ENCODE results near the gene FAM228A. TPM values are rescaled to one million over a fixed set of nuclear protein-coding genes. Genes with fewer than 3 reads are reported as not detected.

FAM228A gene
- total and polyA plus RNA-seq, 2 experiments from 2014 or later: 0.11 to 0.35 TPM

DNA sequence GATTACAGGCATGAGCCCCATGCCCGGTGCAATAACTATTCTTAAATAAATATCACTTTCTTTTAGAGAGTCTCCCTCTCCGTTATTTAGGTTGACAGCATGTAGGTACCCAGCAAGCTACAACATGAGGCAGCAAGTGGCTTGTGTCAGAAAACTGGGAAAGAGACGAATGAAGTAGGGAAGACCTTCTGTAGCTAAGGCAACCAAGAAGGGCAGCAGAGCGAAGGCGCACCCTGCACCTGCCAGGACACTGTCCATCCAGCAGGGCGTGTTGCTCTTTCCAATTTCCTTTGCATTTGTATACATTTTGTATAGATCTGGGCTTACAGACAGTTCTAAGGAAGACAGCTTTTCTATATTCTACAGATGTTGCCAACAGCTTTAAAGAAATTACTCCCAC is 48.1 kb downstream of the FAM228A start:
- Histone ChIP-seq H3K4me3 (no peak overlapping the region), H3K27ac (ENCODE audit: low read depth) (no peak overlapping the region), H3K36me3 (ENCODE audit: insufficient read depth) (no peaks in the 10 kb centered on the region), H3K4me2 (no peak overlapping the region), H3K4me1 (ENCODE audit: insufficient read depth) (no peaks in the 10 kb centered on the region), H3K9me2 (ENCODE audit: insufficient read depth) (no peaks in the 10 kb centered on the region), H2AFZ (no peak overlapping the region), H3F3A (replicated peaks; ENCODE audit: low read depth) (no peaks in the 10 kb centered on the region), H4K20me1 (replicated peaks; ENCODE audit: insufficient read depth) (no peaks in the 10 kb centered on the region), H3K79me2 (replicated peaks; ENCODE audit: insufficient read depth) (no peaks in the 10 kb centered on the region), H3K27me3 (ENCODE audit: insufficient read depth) (no peaks in the 10 kb centered on the region)
- Mint-ChIP-seq H3K27ac (no peak overlapping the region), H3K9me3 (no peaks in the 10 kb centered on the region), H3K36me3 (ENCODE audit: low read depth) (no peaks in the 10 kb centered on the region), H3K4me3 (no peak overlapping the region), H3K27me3 (ENCODE audit: insufficient read depth, low read depth, poor library complexity) (peaks cover 4% of the 10 kb centered on the region), H3K4me1 (no peaks in the 10 kb centered on the region; the same call in 1 of the 3 replicates)
- no peak for ATAC-seq
- DNase-seq (ENCODE audit: low spot score): no peak
- TF ChIP-seq POLR2AphosphoS5 (IDR thresholded peaks at IDR 0.05; ENCODE audit: low read depth): no peak
- no peak for TF ChIP-seq EZH2 (IDR thresholded peaks at IDR 0.05; ENCODE audit: low read depth, unreplicated experiment)
- TF ChIP-seq, protein P1, sequence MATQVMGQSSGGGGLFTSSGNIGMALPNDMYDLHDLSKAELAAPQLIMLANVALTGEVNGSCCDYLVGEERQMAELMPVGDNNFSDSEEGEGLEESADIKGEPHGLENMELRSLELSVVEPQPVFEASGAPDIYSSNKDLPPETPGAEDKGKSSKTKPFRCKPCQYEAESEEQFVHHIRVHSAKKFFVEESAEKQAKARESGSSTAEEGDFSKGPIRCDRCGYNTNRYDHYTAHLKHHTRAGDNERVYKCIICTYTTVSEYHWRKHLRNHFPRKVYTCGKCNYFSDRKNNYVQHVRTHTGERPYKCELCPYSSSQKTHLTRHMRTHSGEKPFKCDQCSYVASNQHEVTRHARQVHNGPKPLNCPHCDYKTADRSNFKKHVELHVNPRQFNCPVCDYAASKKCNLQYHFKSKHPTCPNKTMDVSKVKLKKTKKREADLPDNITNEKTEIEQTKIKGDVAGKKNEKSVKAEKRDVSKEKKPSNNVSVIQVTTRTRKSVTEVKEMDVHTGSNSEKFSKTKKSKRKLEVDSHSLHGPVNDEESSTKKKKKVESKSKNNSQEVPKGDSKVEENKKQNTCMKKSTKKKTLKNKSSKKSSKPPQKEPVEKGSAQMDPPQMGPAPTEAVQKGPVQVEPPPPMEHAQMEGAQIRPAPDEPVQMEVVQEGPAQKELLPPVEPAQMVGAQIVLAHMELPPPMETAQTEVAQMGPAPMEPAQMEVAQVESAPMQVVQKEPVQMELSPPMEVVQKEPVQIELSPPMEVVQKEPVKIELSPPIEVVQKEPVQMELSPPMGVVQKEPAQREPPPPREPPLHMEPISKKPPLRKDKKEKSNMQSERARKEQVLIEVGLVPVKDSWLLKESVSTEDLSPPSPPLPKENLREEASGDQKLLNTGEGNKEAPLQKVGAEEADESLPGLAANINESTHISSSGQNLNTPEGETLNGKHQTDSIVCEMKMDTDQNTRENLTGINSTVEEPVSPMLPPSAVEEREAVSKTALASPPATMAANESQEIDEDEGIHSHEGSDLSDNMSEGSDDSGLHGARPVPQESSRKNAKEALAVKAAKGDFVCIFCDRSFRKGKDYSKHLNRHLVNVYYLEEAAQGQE (IDR thresholded peaks at IDR 0.05; ENCODE audit: unreplicated experiment): no peak
- TF ChIP-seq, protein P2, sequence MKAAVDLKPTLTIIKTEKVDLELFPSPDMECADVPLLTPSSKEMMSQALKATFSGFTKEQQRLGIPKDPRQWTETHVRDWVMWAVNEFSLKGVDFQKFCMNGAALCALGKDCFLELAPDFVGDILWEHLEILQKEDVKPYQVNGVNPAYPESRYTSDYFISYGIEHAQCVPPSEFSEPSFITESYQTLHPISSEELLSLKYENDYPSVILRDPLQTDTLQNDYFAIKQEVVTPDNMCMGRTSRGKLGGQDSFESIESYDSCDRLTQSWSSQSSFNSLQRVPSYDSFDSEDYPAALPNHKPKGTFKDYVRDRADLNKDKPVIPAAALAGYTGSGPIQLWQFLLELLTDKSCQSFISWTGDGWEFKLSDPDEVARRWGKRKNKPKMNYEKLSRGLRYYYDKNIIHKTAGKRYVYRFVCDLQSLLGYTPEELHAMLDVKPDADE (IDR thresholded peaks at IDR 0.05): no peak
- TF ChIP-seq, protein P3, sequence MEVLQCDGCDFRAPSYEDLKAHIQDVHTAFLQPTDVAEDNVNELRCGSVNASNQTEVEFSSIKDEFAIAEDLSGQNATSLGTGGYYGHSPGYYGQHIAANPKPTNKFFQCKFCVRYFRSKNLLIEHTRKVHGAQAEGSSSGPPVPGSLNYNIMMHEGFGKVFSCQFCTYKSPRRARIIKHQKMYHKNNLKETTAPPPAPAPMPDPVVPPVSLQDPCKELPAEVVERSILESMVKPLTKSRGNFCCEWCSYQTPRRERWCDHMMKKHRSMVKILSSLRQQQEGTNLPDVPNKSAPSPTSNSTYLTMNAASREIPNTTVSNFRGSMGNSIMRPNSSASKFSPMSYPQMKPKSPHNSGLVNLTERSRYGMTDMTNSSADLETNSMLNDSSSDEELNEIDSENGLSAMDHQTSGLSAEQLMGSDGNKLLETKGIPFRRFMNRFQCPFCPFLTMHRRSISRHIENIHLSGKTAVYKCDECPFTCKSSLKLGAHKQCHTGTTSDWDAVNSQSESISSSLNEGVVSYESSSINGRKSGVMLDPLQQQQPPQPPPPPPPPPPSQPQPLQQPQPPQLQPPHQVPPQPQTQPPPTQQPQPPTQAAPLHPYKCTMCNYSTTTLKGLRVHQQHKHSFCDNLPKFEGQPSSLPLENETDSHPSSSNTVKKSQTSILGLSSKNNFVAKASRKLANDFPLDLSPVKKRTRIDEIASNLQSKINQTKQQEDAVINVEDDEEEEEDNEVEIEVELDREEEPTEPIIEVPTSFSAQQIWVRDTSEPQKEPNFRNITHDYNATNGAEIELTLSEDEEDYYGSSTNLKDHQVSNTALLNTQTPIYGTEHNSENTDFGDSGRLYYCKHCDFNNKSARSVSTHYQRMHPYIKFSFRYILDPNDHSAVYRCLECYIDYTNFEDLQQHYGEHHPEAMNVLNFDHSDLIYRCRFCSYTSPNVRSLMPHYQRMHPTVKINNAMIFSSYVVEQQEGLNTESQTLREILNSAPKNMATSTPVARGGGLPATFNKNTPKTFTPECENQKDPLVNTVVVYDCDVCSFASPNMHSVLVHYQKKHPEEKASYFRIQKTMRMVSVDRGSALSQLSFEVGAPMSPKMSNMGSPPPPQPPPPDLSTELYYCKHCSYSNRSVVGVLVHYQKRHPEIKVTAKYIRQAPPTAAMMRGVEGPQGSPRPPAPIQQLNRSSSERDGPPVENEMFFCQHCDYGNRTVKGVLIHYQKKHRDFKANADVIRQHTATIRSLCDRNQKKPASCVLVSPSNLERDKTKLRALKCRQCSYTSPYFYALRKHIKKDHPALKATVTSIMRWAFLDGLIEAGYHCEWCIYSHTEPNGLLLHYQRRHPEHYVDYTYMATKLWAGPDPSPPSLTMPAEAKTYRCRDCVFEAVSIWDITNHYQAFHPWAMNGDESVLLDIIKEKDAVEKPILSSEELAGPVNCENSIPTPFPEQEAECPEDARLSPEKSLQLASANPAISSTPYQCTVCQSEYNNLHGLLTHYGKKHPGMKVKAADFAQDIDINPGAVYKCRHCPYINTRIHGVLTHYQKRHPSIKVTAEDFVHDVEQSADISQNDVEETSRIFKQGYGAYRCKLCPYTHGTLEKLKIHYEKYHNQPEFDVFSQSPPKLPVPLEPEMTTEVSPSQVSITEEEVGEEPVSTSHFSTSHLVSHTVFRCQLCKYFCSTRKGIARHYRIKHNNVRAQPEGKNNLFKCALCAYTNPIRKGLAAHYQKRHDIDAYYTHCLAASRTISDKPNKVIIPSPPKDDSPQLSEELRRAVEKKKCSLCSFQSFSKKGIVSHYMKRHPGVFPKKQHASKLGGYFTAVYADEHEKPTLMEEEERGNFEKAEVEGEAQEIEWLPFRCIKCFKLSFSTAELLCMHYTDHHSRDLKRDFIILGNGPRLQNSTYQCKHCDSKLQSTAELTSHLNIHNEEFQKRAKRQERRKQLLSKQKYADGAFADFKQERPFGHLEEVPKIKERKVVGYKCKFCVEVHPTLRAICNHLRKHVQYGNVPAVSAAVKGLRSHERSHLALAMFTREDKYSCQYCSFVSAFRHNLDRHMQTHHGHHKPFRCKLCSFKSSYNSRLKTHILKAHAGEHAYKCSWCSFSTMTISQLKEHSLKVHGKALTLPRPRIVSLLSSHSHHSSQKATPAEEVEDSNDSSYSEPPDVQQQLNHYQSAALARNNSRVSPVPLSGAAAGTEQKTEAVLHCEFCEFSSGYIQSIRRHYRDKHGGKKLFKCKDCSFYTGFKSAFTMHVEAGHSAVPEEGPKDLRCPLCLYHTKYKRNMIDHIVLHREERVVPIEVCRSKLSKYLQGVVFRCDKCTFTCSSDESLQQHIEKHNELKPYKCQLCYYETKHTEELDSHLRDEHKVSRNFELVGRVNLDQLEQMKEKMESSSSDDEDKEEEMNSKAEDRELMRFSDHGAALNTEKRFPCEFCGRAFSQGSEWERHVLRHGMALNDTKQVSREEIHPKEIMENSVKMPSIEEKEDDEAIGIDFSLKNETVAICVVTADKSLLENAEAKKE (CRISPR knock-in tag; IDR thresholded peaks at IDR 0.05): no peak
- TF ChIP-seq CREB1 (CRISPR knock-in tag; IDR thresholded peaks at IDR 0.05; ENCODE audit: low read depth): no peak
- TF ChIP-seq EZH2phosphoT487 (IDR thresholded peaks at IDR 0.05; ENCODE audit: unreplicated experiment): no peak
- no peak for TF ChIP-seq NANOG (IDR thresholded peaks at IDR 0.05; ENCODE audit: borderline replicate concordance)
- TF ChIP-seq ZNF331 (CRISPR knock-in tag; IDR thresholded peaks at IDR 0.05; ENCODE audit: low read depth): no peak
- TF ChIP-seq STAT1 (IDR thresholded peaks at IDR 0.05; ENCODE audit: unreplicated experiment): no peak
- TF ChIP-seq ZNF114 (CRISPR knock-in tag; IDR thresholded peaks at IDR 0.05): no peak
- TF ChIP-seq, protein P4, sequence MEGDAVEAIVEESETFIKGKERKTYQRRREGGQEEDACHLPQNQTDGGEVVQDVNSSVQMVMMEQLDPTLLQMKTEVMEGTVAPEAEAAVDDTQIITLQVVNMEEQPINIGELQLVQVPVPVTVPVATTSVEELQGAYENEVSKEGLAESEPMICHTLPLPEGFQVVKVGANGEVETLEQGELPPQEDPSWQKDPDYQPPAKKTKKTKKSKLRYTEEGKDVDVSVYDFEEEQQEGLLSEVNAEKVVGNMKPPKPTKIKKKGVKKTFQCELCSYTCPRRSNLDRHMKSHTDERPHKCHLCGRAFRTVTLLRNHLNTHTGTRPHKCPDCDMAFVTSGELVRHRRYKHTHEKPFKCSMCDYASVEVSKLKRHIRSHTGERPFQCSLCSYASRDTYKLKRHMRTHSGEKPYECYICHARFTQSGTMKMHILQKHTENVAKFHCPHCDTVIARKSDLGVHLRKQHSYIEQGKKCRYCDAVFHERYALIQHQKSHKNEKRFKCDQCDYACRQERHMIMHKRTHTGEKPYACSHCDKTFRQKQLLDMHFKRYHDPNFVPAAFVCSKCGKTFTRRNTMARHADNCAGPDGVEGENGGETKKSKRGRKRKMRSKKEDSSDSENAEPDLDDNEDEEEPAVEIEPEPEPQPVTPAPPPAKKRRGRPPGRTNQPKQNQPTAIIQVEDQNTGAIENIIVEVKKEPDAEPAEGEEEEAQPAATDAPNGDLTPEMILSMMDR (conservative IDR thresholded peaks at IDR 0.05; ENCODE audit: low read depth in 2 of 2): no peak
- no peak for TF ChIP-seq JUNB (IDR thresholded peaks at IDR 0.05; ENCODE audit: unreplicated experiment)
